ENCODE measurements around the gene CNOT6. TPM values are rescaled to one million over a fixed set of nuclear protein-coding genes. Genes with fewer than 3 reads are reported as not detected.
"Not testable (repeated sequence)": the region's sequence is repeated elsewhere in the genome, so short reads cannot be mapped to it uniquely, and the experiment has no call there.

CNOT6 gene
- total RNA-seq, 4 donors from 2014 or later, result 14.6 to 20.0 (median 19.3) TPM

DNA sequence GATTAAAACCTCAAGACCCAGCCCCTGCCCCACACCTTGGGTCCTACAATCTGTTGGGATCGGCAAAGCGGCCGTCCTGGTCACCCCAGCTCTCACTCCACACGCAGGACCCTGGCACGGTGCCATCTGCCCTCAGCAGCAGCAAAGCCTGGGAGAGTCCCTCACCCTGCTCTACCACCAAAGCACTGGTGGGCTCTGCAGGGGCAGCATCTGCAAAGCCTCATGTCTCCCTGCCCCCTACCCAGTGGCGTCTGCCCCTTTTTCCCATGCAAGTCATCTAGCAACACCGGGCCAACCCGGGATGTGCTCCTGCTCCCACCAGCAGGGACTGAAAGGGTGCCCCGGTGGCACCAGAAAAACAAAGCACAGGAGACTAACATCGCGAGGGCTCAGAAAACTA is 19.6 kb upstream of the CNOT6 start:
- in situ Hi-C loops (cut with MboI; ENCODE audit: low pct_ligation_motif_present in 1 of 4, low pct_unique_long_range_greater_than_20kb in 1 of 4, low sequenced_read_pairs in 3 of 4), result no loop called here
- H3K27me3 ChIP-seq, result peaks cover 5% of the 10 kb centered on the region
- H3K36me3 ChIP-seq, result no peaks in the 10 kb centered on the region
- H3K4me1 ChIP-seq, result peaks cover 0 to 9% (median 0%) of the 10 kb centered on the region in 4 donors
- intact Hi-C loops (cut with DNase I; ENCODE audit: low total_unique reads), result no loop called here
- 77% methylated on average over 10 of the region's 11 CpGs; no CpG with 5 or more reads in 1 of the 2 donors for WGBS, 2 donors (ENCODE audit: low coverage in 1 of 2)
- no peak for DNase-seq
- TF ChIP-seq POLR2A (IDR thresholded peaks at IDR 0.05), result no peak
- TF ChIP-seq, protein P1, sequence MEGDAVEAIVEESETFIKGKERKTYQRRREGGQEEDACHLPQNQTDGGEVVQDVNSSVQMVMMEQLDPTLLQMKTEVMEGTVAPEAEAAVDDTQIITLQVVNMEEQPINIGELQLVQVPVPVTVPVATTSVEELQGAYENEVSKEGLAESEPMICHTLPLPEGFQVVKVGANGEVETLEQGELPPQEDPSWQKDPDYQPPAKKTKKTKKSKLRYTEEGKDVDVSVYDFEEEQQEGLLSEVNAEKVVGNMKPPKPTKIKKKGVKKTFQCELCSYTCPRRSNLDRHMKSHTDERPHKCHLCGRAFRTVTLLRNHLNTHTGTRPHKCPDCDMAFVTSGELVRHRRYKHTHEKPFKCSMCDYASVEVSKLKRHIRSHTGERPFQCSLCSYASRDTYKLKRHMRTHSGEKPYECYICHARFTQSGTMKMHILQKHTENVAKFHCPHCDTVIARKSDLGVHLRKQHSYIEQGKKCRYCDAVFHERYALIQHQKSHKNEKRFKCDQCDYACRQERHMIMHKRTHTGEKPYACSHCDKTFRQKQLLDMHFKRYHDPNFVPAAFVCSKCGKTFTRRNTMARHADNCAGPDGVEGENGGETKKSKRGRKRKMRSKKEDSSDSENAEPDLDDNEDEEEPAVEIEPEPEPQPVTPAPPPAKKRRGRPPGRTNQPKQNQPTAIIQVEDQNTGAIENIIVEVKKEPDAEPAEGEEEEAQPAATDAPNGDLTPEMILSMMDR (IDR thresholded peaks at IDR 0.05), result no peak
- no peak overlapping the region for H3K27ac ChIP-seq
- H3K9me3 ChIP-seq, result no peaks in the 10 kb centered on the region
- no peak overlapping the region for H3K4me3 ChIP-seq

- intact Hi-C loops (cut with DNase I; ENCODE audit: low total_unique reads); H3K27me3 ChIP-seq; DNase-seq; H3K4me3 ChIP-seq; H3K4me1 ChIP-seq; H3K36me3 ChIP-seq; H3K9me3 ChIP-seq; H3K27ac ChIP-seq: not testable (repeated sequence)
- 93% methylated on average over 20 of the region's 20 CpGs; no CpG with 5 or more reads in 1 of the 2 donors for WGBS, 2 donors (ENCODE audit: low coverage in 1 of 2)
- in situ Hi-C loops (cut with MboI; ENCODE audit: low pct_ligation_motif_present in 1 of 4, low pct_unique_long_range_greater_than_20kb in 1 of 4, low sequenced_read_pairs in 3 of 4), result loop anchor here in 1 of 4 donors (25.0 kb wide), 1 partner anchor 189 kb away; the partner anchor contains the start of gene MAPK9
Observed at GRCh38 chr5:180475969-180476524, 18.1 kb upstream of the CNOT6 start.

DNA sequence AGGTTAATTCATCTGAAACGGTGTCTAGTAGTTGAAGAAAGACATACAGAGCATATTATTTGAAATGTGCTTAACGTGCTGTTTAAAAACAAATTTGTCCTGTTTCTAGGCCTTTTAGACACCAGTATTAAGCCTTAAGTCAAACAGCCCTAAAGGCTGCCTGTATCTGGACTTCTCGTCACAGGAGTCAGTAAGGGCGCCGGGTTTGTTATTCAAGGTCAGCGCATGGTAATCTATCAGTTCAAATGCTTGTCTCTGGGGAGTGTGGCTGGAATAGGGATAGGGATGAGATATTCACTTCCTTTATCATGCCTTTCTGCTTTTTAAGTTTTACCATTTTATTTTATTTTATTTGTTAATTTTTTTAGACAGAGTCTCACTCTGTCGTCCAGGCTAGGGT is 9.4 kb upstream of the CNOT6 start:
- Histone ChIP-seq H3K4me1 (no peaks in the 10 kb centered on the region), H3K27me3 (no peaks in the 10 kb centered on the region), H3K4me3 (no peak overlapping the region), H3K9me3 (no peaks in the 10 kb centered on the region), H3K27ac (no peak overlapping the region), H3K36me3 (no peaks in the 10 kb centered on the region)
- DNase-seq, result no peak
- 79 to 90% methylated on average over 2 to 7 of the region's 7 CpGs for WGBS, 2 donors (ENCODE audit: low coverage in 1 of 2)
- in situ Hi-C loops (cut with MboI; ENCODE audit: low pct_ligation_motif_present in 1 of 4, low pct_unique_long_range_greater_than_20kb in 1 of 4, low sequenced_read_pairs in 3 of 4) (loop anchor here in 1 of 4 donors (25.0 kb wide), 1 partner anchor 198 kb away; the partner anchor contains the start of gene MAPK9), intact Hi-C loops (cut with DNase I; ENCODE audit: low total_unique reads) (no loop called here)
- TF ChIP-seq, protein P1 (IDR thresholded peaks at IDR 0.05), result no peak
- no peak for TF ChIP-seq POLR2A (IDR thresholded peaks at IDR 0.05)
- no peak for TF ChIP-seq EP300 (IDR thresholded peaks at IDR 0.05; ENCODE audit: low read depth)
- no peak for TF ChIP-seq POLR2AphosphoS5 (IDR thresholded peaks at IDR 0.05)

GRCh38 chr5:180486636-180487149 is 7.5 kb upstream of the CNOT6 start:
- Histone ChIP-seq H3K9me3 (no peaks in the 10 kb centered on the region), H3K27ac (no peak overlapping the region), H3K4me3 (no peak overlapping the region), H3K27me3 (no peaks in the 10 kb centered on the region), H3K4me1 (no peaks in the 10 kb centered on the region), H3K36me3 (no peaks in the 10 kb centered on the region)
- in situ Hi-C loops (cut with MboI; ENCODE audit: low pct_ligation_motif_present in 1 of 4, low pct_unique_long_range_greater_than_20kb in 1 of 4, low sequenced_read_pairs in 3 of 4), result loop anchor here in 1 of 4 donors (25.0 kb wide), 1 partner anchor 199 kb away; the partner anchor contains the start of gene MAPK9
- no peak for DNase-seq
- intact Hi-C loops (cut with DNase I; ENCODE audit: low total_unique reads), result no loop called here
- TF ChIP-seq POLR2A (IDR thresholded peaks at IDR 0.05), result no peak
- TF ChIP-seq EP300 (IDR thresholded peaks at IDR 0.05; ENCODE audit: low read depth), result no peak
- TF ChIP-seq, protein P1 (IDR thresholded peaks at IDR 0.05), result no peak
- no peak for TF ChIP-seq POLR2AphosphoS5 (IDR thresholded peaks at IDR 0.05)
- 87 to 100% methylated on average over 2 to 9 of the region's 9 CpGs for WGBS, 2 donors (ENCODE audit: low coverage in 1 of 2)

All from transverse colon (tissue), 4 donors.